ENCODE results near the gene JAG1.

- TF ChIP-seq CTCF (IDR thresholded peaks at IDR 0.05; ENCODE audit: poor library complexity, severe bottlenecking) (no peak), POLR2AphosphoS5 (IDR thresholded peaks at IDR 0.05) (no peak), MXI1 (conservative IDR thresholded peaks at IDR 0.05; ENCODE audit: poor library complexity, severe bottlenecking) (no peak), EZH2 (IDR thresholded peaks at IDR 0.05; ENCODE audit: borderline replicate concordance, insufficient read depth, low read length, poor library complexity, severe bottlenecking) (no peak), TAF1 (IDR thresholded peaks at IDR 0.05; ENCODE audit: low read depth) (no peak), EP300 (conservative IDR thresholded peaks at IDR 0.05; ENCODE audit: poor library complexity, severe bottlenecking) (no peak), SMC3 (conservative IDR thresholded peaks at IDR 0.05; ENCODE audit: poor library complexity) (no peak)
Observed at GRCh38 chr20:10708351-10709185, 34.8 kb upstream of the JAG1 start.

All from neural cell (in vitro differentiated cells).